SK-N-MC (cell line): ENCODE measurements around the gene DELE1.

Experiments used
- EZH2 ChIP-seq: fragments of 200-600 bp; sonication (generic); IDR thresholded peaks from one replicate; pipeline ENCODE4 v1.6.1; 2017; ENCODE audit warnings: antibody characterized with exemption
- FOXP2 ChIP-seq: optimal IDR thresholded peaks from 2 replicates; pipeline ENCODE3; 2011; ENCODE audit warnings: mild to moderate bottlenecking, moderate library complexity; ENCODE audit not compliant: insufficient read depth; ENCODE audit errors: extremely low read length, control extremely low read depth
- POLR2AphosphoS5 ChIP-seq: IDR thresholded peaks from 2 replicates; pipeline ENCODE4 v1.6.1; 2012; ENCODE audit warnings: mild to moderate bottlenecking, low read depth, low read length, borderline replicate concordance

- TF ChIP-seq EZH2, result no peak
- TF ChIP-seq POLR2AphosphoS5, result no peak
- TF ChIP-seq FOXP2, result no peak
These were observed 41.4 kb downstream of the DELE1 start for GRCh38 chr5:141965071-141965470.
